ENCODE data around the gene RETN. TPM values are rescaled to one million over a fixed set of nuclear protein-coding genes. Genes with fewer than 3 reads are reported as not detected.

RETN gene
- total RNA-seq, 1 experiment from 2014 or later = not detected

- intact Hi-C loops (cut with micrococcal nuclease; ENCODE audit: unreplicated experiment) = no loop called here
- Histone ChIP-seq H3K4me1 (no peaks in the 10 kb centered on the region), H3K27me3 (replicated peaks; ENCODE audit: control insufficient read depth, insufficient read depth, low read length) (no peaks in the 10 kb centered on the region), H3K4me3 (ENCODE audit: low read depth, low read length) (no peak overlapping the region), H3K9me3 (no peaks in the 10 kb centered on the region), H3K36me3 (ENCODE audit: control insufficient read depth, insufficient read depth, low read length) (peaks cover 2% of the 10 kb centered on the region)
- Mint-ChIP-seq H3K36me3 (ENCODE audit: insufficient read depth, unreplicated experiment) (peaks cover 10% of the 10 kb centered on the region), H3K27me3 (ENCODE audit: insufficient read depth, unreplicated experiment) (no peaks in the 10 kb centered on the region), H3K4me1 (ENCODE audit: low read depth, unreplicated experiment) (no peaks in the 10 kb centered on the region), H3K27ac (ENCODE audit: unreplicated experiment) (no peak overlapping the region), H3K4me3 (ENCODE audit: unreplicated experiment) (no peak overlapping the region), H3K9me3 (ENCODE audit: unreplicated experiment) (peaks cover 9% of the 10 kb centered on the region)
- TF ChIP-seq, protein P1, sequence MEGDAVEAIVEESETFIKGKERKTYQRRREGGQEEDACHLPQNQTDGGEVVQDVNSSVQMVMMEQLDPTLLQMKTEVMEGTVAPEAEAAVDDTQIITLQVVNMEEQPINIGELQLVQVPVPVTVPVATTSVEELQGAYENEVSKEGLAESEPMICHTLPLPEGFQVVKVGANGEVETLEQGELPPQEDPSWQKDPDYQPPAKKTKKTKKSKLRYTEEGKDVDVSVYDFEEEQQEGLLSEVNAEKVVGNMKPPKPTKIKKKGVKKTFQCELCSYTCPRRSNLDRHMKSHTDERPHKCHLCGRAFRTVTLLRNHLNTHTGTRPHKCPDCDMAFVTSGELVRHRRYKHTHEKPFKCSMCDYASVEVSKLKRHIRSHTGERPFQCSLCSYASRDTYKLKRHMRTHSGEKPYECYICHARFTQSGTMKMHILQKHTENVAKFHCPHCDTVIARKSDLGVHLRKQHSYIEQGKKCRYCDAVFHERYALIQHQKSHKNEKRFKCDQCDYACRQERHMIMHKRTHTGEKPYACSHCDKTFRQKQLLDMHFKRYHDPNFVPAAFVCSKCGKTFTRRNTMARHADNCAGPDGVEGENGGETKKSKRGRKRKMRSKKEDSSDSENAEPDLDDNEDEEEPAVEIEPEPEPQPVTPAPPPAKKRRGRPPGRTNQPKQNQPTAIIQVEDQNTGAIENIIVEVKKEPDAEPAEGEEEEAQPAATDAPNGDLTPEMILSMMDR (IDR thresholded peaks at IDR 0.05; ENCODE audit: insufficient read depth in 1 of 2, low read depth in 1 of 2, low read length in 1 of 2, severe bottlenecking in 1 of 2, unreplicated experiment in 1 of 2) = no peak
- POLR2A ChIA-PET = no interaction called here
- no TSS peak for BruUV-seq (replicated peaks)
- CTCF ChIA-PET = interaction anchor here (0.9 kb wide), 1 partner anchor 36 kb away, joined by 5 read pairs; the partner anchor contains the start of gene TRAPPC5
- no peak for DNase-seq
These were observed 24.3 kb upstream of the RETN start for GRCh38 chr19:7644550-7644877.

DNA sequence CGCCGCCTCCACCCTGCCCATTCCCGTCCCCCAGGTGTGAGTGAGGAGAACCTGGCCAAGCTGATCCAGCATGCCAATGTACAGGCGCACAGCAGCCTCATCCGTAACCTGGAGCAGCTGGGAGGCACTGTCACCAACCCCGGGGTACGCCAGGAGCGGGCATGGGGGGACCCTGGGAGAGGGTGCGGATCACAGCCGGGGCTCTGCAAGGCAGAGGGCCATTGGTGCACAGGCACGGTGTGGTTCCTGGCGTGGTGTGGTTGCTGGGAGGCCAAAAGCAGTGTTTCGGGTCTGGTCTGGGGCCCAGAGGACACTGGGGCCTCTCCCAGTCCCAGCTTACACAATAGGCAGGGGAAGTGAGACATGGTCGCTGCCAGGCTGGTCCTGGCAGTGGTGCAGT is 23.7 kb upstream of the RETN start:
- no peak overlapping the region for H3K4me3 ChIP-seq (ENCODE audit: low read depth, low read length)
- Mint-ChIP-seq H3K4me3 (ENCODE audit: unreplicated experiment) (no peak overlapping the region), H3K27ac (ENCODE audit: unreplicated experiment) (no peak overlapping the region), H3K36me3 (ENCODE audit: insufficient read depth, unreplicated experiment) (peaks cover 9% of the 10 kb centered on the region), H3K9me3 (ENCODE audit: unreplicated experiment) (peaks cover 2% of the 10 kb centered on the region), H3K27me3 (ENCODE audit: insufficient read depth, unreplicated experiment) (no peaks in the 10 kb centered on the region), H3K4me1 (ENCODE audit: low read depth, unreplicated experiment) (no peaks in the 10 kb centered on the region)
- H3K9me3 ChIP-seq = no peaks in the 10 kb centered on the region
- H3K27me3 ChIP-seq (replicated peaks; ENCODE audit: control insufficient read depth, insufficient read depth, low read length) = no peaks in the 10 kb centered on the region
- H3K36me3 ChIP-seq (ENCODE audit: control insufficient read depth, insufficient read depth, low read length) = no peaks in the 10 kb centered on the region; the same call in none of the 2 replicates
- CTCF ChIA-PET = interaction anchor here (0.9 kb wide), 1 partner anchor 36 kb away, joined by 5 read pairs; the partner anchor contains the start of gene TRAPPC5
- DNase-seq = no peak
- H3K4me1 ChIP-seq = no peaks in the 10 kb centered on the region
- POLR2A ChIA-PET = no interaction called here
- BruUV-seq (replicated peaks) = no TSS peak
- intact Hi-C loops (cut with micrococcal nuclease; ENCODE audit: unreplicated experiment) = no loop called here
- TF ChIP-seq, protein P1 (IDR thresholded peaks at IDR 0.05; ENCODE audit: insufficient read depth in 1 of 2, low read depth in 1 of 2, low read length in 1 of 2, severe bottlenecking in 1 of 2, unreplicated experiment in 1 of 2) = no peak

DNA sequence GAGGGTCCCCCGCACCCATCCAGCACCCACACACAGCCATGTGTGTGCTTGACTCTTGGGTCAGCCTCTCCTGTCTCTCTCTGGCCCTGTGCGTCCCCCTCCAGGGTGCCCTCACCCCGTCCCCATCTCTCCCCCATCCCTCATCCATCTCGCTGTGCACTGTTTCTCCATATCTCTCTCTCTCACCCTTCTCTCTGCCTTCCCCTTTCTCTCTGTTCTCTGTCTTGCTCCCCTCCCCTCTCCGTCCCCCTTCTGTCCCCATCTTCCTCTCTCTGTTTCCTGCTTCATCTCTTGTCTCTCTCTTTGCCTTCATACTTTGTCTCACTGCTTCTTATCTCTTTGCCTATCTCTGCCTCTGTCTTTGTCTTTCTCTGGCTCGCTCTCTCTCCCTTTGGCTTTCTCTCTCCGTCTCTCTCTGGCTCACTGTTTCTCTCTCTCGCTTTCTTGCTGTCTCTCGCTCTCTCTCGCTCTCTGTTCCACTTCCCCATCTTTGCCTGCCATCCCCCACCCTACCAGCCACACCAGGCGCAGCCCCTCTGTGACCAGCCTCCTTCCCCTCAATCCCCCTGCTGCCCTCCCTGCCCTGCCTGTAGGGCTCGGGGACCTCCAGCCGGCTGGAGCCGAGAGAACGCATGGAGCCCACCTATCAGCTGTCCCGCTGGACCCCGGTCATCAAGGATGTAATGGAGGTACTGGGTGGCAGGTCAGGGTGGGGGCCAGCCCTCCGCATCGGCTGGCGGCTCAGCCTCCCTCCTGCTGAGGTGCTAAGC is 23.0 kb upstream of the RETN start:
- intact Hi-C loops (cut with micrococcal nuclease; ENCODE audit: unreplicated experiment) = no loop called here
- Mint-ChIP-seq H3K27me3 (ENCODE audit: insufficient read depth, unreplicated experiment) (no peaks in the 10 kb centered on the region), H3K36me3 (ENCODE audit: insufficient read depth, unreplicated experiment) (peaks cover 9% of the 10 kb centered on the region), H3K27ac (ENCODE audit: unreplicated experiment) (no peak overlapping the region), H3K9me3 (ENCODE audit: unreplicated experiment) (no peaks in the 10 kb centered on the region), H3K4me3 (ENCODE audit: unreplicated experiment) (no peak overlapping the region), H3K4me1 (ENCODE audit: low read depth, unreplicated experiment) (no peaks in the 10 kb centered on the region)
- H3K27me3 ChIP-seq (replicated peaks; ENCODE audit: control insufficient read depth, insufficient read depth, low read length) = no peaks in the 10 kb centered on the region
- CTCF ChIA-PET = no interaction called here
- no peaks in the 10 kb centered on the region for H3K9me3 ChIP-seq
- POLR2A ChIA-PET = no interaction called here
- no peak for DNase-seq
- BruUV-seq (replicated peaks) = no TSS peak
- H3K4me1 ChIP-seq = no peaks in the 10 kb centered on the region
- no peak overlapping the region for H3K4me3 ChIP-seq (ENCODE audit: low read depth, low read length)
- TF ChIP-seq, protein P1 (IDR thresholded peaks at IDR 0.05; ENCODE audit: insufficient read depth in 1 of 2, low read depth in 1 of 2, low read length in 1 of 2, severe bottlenecking in 1 of 2, unreplicated experiment in 1 of 2) = no peak
- no peaks in the 10 kb centered on the region; the same call in 1 of the 2 replicates for H3K36me3 ChIP-seq (ENCODE audit: control insufficient read depth, insufficient read depth, low read length)
